ENCODE measurements around the gene ZNF736.
A peak's percentile ranks its signal among the peaks of the same experiment; 100 is the strongest.
"Not testable (repeated sequence)": the region's sequence is repeated elsewhere in the genome, so short reads cannot be mapped to it uniquely, and the experiment has no call there.

ZNF736 gene

DNA sequence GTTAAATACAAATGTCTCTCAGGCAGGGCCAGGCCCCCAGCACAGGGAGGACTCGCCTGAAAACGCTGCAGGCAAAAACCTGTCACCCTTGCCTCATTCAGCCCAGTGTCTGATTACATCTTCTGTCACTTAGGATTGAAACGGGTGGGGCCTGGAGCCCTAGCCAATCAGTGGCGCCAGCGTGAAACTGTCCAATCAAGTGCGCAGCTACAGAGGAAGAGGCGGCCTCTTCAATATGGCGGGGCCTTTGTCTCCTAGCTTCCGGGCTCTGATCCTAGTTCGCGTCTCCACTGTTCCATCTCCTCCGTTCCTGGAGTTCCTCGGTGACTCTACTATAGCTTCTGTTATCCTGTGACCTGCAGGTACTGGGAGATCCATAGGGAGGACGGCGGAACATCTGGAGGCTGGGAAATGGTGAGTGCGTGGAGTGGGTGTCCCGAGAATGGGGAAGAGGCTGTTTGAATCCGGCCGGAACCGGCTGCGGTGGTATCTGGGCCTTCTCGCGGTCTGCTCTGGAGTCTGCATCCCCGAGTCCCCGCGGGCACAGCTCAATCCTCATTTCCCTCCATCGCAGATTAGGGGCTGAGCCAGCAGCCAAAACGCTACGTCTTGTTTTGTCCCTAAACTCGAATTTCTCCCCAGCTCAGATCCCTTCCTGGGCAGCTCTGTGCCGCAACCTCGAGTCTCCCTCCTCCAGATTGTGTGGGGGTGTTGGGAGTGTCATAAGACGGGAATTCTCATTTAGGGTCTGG, at the start of gene ZNF736:
TSS of gene ZNF736 (plus strand) at position 222 of the 752 bp plus-strand sequence. CDS start at position 412, 190 bp downstream.
- peak; percentile 65 to 81 (median 77) for DNase-seq (ENCODE audit: low read depth in 2 of 3, low spot score in 1 of 3)

DNA sequence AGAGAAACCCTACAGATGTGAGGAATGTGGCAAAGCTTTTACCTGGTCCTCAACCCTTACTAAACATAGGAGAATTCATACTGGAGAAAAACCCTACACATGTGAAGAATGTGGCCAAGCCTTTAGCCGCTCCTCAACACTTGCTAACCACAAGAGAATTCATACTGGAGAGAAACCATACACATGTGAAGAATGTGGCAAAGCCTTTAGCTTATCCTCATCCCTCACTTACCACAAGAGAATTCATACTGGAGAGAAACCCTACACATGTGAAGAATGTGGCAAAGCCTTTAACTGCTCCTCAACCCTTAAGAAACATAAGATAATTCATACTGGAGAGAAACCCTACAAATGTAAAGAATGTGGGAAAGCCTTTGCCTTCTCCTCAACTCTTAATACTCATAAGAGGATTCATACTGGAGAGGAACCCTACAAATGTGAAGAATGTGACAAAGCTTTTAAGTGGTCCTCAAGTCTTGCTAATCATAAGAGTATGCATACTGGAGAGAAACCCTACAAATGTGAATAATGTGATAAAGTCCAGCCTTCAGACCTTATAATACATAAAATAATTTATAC, 47.3 kb upstream of the ZNF736 start:
- DNase-seq (ENCODE audit: low read depth in 2 of 3, low spot score in 1 of 3), result no peak

GRCh38 chr7:64277630-64278029, 36.1 kb upstream of the ZNF736 start:
- no peak for DNase-seq (ENCODE audit: low read depth in 2 of 3, low spot score in 1 of 3)

GRCh38 chr7:64294701-64295420, 18.9 kb upstream of the ZNF736 start:
- no peak for DNase-seq (ENCODE audit: low read depth in 2 of 3, low spot score in 1 of 3)

DNA sequence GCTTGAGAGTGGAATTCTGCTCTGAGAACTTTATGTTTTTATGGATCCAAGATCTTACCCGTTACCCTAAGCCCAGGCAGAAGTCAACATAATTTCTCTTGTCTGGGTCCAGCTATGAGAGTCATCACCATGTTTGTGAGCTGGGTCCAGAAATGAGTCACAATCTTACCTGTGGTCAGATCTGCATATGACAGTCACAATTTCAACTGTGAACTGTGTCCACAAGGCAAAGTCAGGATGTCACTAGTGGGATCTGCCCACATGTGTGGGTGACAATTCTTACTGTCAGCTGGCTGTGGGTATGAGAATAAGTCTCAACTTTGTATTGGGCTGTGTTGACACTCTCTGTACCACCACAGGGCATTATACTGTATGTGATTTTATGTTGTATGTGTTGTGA, 16.3 kb upstream of the ZNF736 start:
- not testable (repeated sequence) for DNase-seq (ENCODE audit: low read depth in 2 of 3, low spot score in 1 of 3)

GRCh38 chr7:64300641-64301405, 12.9 kb upstream of the ZNF736 start:
- DNase-seq (ENCODE audit: low read depth in 2 of 3, low spot score in 1 of 3), result no peak

DNA sequence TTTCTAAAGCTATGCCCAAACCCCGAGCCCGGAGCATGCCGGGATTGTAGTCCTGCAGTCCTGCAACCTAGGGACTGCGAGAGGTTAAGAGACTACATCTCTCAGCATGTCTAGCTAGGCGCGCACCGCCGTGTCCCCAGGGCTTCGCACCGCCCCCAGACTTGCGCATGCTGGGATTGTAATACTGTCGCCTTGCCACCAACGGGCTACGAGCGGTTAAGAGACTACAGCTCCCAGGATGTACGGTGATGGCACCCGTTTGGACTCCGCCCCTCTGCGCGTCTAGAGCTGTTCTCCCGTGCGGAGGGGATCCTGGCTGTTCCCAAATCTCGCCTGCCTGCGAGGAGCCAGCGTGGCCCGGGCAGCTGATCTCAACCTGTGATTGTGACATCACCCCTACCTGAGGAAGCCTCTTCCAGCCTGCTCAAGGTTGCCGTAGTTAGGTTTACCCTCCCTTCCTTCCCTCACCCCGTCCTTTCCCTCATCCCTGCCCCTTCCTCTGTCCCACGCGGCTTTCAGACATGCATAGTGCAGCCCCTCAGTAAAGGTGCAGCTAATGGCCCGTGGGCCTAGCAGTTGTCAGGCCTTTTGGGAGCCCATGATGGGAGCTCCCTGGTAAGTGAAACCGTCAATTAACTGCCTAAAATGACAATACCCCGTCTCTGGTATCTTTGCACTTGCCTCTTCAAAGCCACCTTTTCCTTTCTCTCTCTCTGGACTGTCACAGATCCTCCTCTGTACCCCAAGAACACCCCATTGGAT, 6.3 kb upstream of the ZNF736 start:
- peak; percentile 76 to 89 (median 87) for DNase-seq (ENCODE audit: low read depth in 2 of 3, low spot score in 1 of 3)

- DNase-seq (ENCODE audit: low read depth in 2 of 3, low spot score in 1 of 3), result no peak
Measured at GRCh38 chr7:64308016-64308270, 5.8 kb upstream of the ZNF736 start.

DNA sequence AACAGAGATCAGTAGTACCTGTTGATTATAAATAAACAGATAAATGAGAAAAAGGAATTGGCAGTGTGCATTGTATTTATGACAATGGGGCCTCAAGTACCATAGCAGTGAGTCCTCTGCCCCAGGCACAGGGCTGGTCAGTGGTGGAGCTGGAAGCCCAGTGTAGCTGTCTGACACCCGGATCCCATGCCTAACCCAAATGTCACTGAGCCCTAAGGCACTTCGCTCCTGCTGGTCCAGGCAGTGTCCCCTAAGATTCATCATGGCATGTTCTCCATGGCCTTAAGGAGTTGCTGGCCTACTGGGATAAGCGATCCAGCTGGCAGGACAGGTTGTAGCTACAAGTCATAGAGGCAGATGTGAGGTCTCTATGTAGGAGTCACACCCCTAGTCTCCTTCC, 3.3 kb upstream of the ZNF736 start:
- no peak for DNase-seq (ENCODE audit: low read depth in 2 of 3, low spot score in 1 of 3)

DNA sequence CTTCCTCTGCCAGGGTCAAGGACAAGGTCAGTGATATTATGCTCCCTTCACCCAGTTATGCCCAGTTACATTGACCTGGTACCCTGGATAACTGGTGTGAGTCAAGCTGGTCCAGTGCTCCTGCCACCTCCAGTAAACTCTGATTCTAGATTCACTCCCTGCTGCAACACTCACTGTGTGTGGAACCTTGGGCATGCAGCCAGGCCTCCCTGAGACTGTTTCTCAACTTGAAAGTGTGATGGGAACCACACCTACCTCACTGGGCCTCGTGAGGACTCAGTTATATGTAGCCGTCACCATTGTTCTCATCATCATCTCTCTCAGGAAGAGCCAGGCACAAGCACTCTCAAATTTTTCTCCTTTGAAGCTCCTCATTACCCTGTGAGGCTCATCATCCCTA, 935 bp upstream of the ZNF736 start:
- no peak for DNase-seq (ENCODE audit: low read depth in 2 of 3, low spot score in 1 of 3)

DNA sequence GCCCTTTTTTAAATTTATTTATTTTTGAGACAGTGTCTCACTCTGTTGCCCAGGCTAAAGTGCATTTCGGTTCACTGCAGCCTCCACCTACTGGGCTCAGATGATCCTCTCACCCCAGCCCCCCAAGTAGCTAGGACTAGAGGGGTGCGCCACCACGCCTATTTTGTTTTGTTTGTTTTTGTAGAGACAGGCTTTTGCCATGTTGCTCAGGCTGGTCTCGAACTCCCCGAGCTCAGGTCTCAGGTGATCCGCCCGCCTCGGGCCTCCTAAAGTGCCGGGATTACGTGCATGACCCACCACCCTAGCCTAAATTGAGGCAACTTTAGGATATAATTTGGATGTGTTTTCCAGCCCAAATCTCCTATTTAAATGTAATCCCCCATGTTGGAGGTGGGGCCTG, 805 bp downstream of the ZNF736 start:
- DNase-seq (ENCODE audit: low read depth in 2 of 3, low spot score in 1 of 3), result no peak

DNA sequence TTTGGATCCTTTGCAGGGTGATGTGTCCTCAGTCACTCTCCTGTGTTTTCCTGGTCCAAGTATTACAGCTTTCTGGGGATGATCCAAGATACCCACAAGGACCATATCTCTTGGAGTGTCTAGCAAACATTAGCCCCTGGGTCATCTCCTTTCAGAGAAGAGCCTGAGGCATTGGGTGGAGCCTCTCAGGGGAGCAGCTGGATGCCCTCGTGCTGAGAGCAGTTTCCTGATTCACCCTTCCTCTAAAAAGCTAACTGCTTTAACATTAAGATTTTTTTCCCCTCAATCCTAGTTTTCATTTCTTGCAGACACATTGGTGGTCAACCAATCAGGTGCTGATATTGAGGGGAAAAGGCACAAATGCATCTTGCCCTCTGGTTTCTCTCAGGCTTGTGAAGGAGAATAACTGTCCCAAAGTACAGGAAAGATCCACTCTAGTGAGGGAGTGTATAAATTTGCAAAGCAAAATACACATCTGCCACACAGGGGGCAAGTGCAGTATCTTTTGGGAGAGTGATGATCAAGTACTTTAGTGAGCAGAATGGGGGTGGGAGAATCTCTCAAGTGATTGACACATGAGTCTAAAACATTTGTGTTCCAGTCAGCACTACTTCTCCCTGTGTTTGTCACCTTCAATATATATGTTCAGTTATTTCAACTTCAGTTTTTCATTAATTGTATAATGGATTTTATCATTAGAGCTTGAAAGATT, 2.4 kb downstream of the ZNF736 start:
- DNase-seq (ENCODE audit: low read depth in 2 of 3, low spot score in 1 of 3), result not testable (repeated sequence)

- DNase-seq (ENCODE audit: low read depth in 2 of 3, low spot score in 1 of 3), result no peak
Measured at GRCh38 chr7:64320547-64321513, 7.1 kb downstream of the ZNF736 start.

DNA sequence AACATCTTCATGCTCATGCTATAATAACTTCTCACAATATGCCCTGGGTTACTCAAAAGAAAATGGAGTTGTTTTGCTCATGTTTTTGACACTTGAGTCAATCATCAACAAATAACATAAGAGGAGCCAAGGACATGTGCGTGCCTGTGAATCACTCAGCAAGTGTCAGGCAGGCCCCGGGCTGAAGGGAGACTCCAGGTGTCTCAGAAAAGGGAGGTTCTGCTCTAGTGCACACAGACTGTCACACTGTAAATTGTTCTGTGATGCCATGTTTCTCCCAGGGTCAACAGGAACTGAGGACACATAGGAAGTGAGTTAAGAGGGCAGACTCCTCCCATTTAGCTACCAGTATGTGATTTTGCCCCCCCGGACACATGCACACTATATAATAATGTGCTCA, 10.4 kb downstream of the ZNF736 start:
- not testable (repeated sequence) for DNase-seq (ENCODE audit: low read depth in 2 of 3, low spot score in 1 of 3)

- DNase-seq (ENCODE audit: low read depth in 2 of 3, low spot score in 1 of 3), result not testable (repeated sequence)
Measured at GRCh38 chr7:64348713-64349210, 35.0 kb downstream of the ZNF736 start.

DNA sequence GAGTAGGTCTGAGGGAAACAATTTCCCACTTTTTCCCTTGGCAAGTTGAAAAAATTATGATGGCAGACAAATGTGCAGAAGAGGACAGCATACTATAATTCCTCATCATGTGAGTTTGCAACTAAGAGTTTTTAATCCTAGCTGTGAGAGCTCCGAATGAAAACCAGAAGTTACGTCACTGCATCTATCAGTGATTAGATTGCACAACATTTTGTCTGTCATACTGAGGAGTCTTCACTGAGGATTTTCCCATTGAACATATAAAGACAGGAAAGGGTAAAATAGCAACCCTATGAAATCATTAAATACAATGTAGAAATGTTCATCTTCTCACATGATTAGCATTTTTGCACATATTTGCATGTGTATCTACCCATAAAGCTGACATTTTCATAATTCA, 45.8 kb downstream of the ZNF736 start:
- no peak for DNase-seq (ENCODE audit: low read depth in 2 of 3, low spot score in 1 of 3)

DNA sequence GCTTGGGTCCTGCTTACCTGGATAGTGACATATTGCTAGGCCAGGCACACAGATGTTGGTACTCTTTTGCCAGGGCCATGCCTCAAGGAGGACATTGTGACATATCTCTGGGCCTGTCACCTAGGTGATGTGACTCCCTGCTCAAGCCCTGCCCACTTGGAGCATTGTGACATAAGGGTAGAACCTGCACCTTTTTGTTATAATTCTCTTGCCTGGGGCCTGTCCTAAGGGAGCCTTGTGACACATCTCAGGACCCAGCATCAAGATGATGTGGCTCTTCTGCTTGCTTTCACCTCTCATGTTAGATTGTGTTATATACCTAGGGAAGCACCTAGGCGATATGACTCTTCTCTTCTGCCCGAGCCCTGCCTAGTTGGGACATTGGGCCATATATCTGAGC, 57.4 kb downstream of the ZNF736 start:
- DNase-seq (ENCODE audit: low read depth in 2 of 3, low spot score in 1 of 3), result no peak

DNA sequence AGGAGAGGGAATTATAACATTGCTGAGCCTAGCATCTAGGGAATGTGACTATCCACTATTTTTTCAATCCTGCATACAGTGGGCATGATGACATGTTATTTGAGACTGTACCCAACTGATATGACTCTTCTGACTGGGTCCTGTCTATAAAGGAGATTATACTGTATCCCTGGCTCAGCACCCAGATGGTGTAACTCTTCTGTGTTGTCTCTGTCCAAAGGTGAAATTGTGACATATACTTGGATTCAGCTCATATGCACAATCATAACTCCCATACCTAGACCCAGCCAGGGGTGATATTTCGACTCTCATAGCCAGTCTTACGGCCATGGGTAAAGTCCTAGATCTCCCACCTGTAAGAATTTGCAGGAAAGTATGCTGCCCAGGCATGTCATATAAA, 59.3 kb downstream of the ZNF736 start:
- DNase-seq (ENCODE audit: low read depth in 2 of 3, low spot score in 1 of 3), result no peak

DNA sequence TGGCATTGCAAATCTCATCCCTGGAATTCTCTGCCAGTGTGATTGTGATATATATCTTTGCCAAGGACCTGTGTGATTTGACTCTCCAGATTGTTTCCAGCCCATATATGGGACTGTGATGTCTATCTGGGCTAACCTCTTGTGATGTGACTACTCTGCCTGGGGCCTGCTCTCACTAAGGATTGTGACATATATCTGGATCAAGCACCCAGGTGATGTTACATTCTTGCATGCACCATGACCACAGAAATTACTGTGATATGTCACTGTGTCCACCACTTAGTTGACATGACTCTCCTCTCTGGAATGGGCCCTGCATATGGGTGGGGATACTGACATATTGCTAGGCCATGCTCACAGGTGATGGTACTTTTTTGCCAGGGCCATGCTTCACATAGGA, 86.6 kb downstream of the ZNF736 start:
- no peak for DNase-seq (ENCODE audit: low read depth in 2 of 3, low spot score in 1 of 3)

Measured in stimulated activated CD4-positive, alpha-beta T cell treated with anti-CD3 and anti-CD28 coated beads, Interleukin-12 subunit alpha, Interleukin-12 subunit beta, amount 100 ng/mL, for 48 hours (primary cell).